Duodenal mucosa (tissue), 2 donors: ENCODE data around the gene CFAP58.

Experiments
- H3K27ac ChIP-seq: one replicate; pipeline ENCODE4 v1.7.0; 2013; ENCODE audit warnings: low read depth, low read length
- H3K27me3 ChIP-seq, 2 donors: one replicate each; pipeline ENCODE4 v1.7.0; 2013; ENCODE audit warnings: low read length in 2 of 2, control low read depth in 1 of 2; ENCODE audit not compliant: insufficient read depth in 2 of 2, control insufficient read depth in 1 of 2
- H3K36me3 ChIP-seq, 2 donors: one replicate each; pipeline ENCODE4 v1.7.0; 2013; ENCODE audit warnings: low read length in 2 of 2, control low read depth in 1 of 2; ENCODE audit not compliant: insufficient read depth in 2 of 2, control insufficient read depth in 1 of 2
- H3K4me1 ChIP-seq, 2 donors: one replicate each; pipeline ENCODE4 v1.7.0; 2013; ENCODE audit warnings: low read length in 2 of 2, control low read depth in 1 of 2; ENCODE audit not compliant: insufficient read depth in 2 of 2, control insufficient read depth in 1 of 2
- H3K4me3 ChIP-seq, 2 donors: one replicate each; pipeline ENCODE4 v1.7.0; 2013; ENCODE audit warnings: low read length in 2 of 2, low read depth in 1 of 2
- H3K9ac ChIP-seq, 2 donors: one replicate each; pipeline ENCODE4 v1.7.0; 2013; ENCODE audit warnings: low read length in 2 of 2, low read depth in 1 of 2
- H3K9me3 ChIP-seq, 2 donors: one replicate each; pipeline ENCODE4 v1.7.0; 2013; ENCODE audit warnings: low read length in 2 of 2, control low read depth in 1 of 2; ENCODE audit not compliant: control insufficient read depth in 1 of 2

The CFAP58 gene

GRCh38 chr10:104322416-104322782 lies 31.2 kb upstream of the CFAP58 start:
- H3K9ac ChIP-seq = no peak overlapping the region
- H3K27me3 ChIP-seq = no peaks in the 10 kb centered on the region
- no peak overlapping the region for H3K4me3 ChIP-seq
- H3K4me1 ChIP-seq = peaks cover 57 to 58% of the 10 kb centered on the region in 2 donors
- no peak overlapping the region for H3K27ac ChIP-seq
- H3K9me3 ChIP-seq = no peaks in the 10 kb centered on the region
- H3K36me3 ChIP-seq = no peaks in the 10 kb centered on the region

GRCh38 chr10:104323085-104323484 lies 30.5 kb upstream of the CFAP58 start:
- H3K27me3 ChIP-seq = no peaks in the 10 kb centered on the region
- no peak overlapping the region for H3K27ac ChIP-seq
- H3K9ac ChIP-seq = no peak overlapping the region
- H3K4me1 ChIP-seq = peaks cover 61 to 65% of the 10 kb centered on the region in 2 donors
- H3K4me3 ChIP-seq = no peak overlapping the region
- no peaks in the 10 kb centered on the region for H3K36me3 ChIP-seq
- H3K9me3 ChIP-seq = no peaks in the 10 kb centered on the region

GRCh38 chr10:104323760-104324201 lies 29.9 kb upstream of the CFAP58 start:
- Histone ChIP-seq H3K4me3 (no peak overlapping the region), H3K27ac (no peak overlapping the region), H3K36me3 (no peaks in the 10 kb centered on the region), H3K27me3 (no peaks in the 10 kb centered on the region), H3K4me1 (peaks cover 68 to 69% of the 10 kb centered on the region in 2 donors), H3K9ac (no peak overlapping the region), H3K9me3 (no peaks in the 10 kb centered on the region)

GRCh38 chr10:104324221-104324686 lies 29.4 kb upstream of the CFAP58 start:
- H3K4me1 ChIP-seq = peaks cover 73% of the 10 kb centered on the region in 2 donors
- no peaks in the 10 kb centered on the region for H3K36me3 ChIP-seq
- H3K27ac ChIP-seq = no peak overlapping the region
- no peak overlapping the region for H3K9ac ChIP-seq
- no peaks in the 10 kb centered on the region for H3K27me3 ChIP-seq
- H3K9me3 ChIP-seq = no peaks in the 10 kb centered on the region
- H3K4me3 ChIP-seq = no peak overlapping the region

GRCh38 chr10:104324931-104325330 lies 28.7 kb upstream of the CFAP58 start:
- Histone ChIP-seq H3K27ac (no peak overlapping the region), H3K9me3 (no peaks in the 10 kb centered on the region), H3K27me3 (no peaks in the 10 kb centered on the region), H3K36me3 (no peaks in the 10 kb centered on the region), H3K4me3 (no peak overlapping the region), H3K9ac (no peak overlapping the region), H3K4me1 (peaks cover 80% of the 10 kb centered on the region in 2 donors)

GRCh38 chr10:104325436-104326435 lies 27.9 kb upstream of the CFAP58 start:
- Histone ChIP-seq H3K27me3 (no peaks in the 10 kb centered on the region), H3K9ac (no peak overlapping the region), H3K36me3 (no peaks in the 10 kb centered on the region), H3K27ac (no peak overlapping the region), H3K4me3 (peak overlapping the region in 1 of 2 donors; percentile 40), H3K9me3 (no peaks in the 10 kb centered on the region), H3K4me1 (peaks cover 88% of the 10 kb centered on the region in 2 donors)

- Histone ChIP-seq H3K27ac (no peak overlapping the region), H3K4me3 (no peak overlapping the region), H3K27me3 (no peaks in the 10 kb centered on the region), H3K9me3 (no peaks in the 10 kb centered on the region), H3K36me3 (no peaks in the 10 kb centered on the region), H3K9ac (no peak overlapping the region), H3K4me1 (peaks cover 91 to 94% of the 10 kb centered on the region in 2 donors)
Observed at GRCh38 chr10:104326991-104327610, 26.5 kb upstream of the CFAP58 start.

GRCh38 chr10:104327745-104328645 lies 25.6 kb upstream of the CFAP58 start:
- Histone ChIP-seq H3K27me3 (no peaks in the 10 kb centered on the region), H3K9me3 (no peaks in the 10 kb centered on the region), H3K9ac (peak overlapping the region in 1 of 2 donors; percentile 6), H3K36me3 (no peaks in the 10 kb centered on the region), H3K4me1 (peaks cover 87 to 90% of the 10 kb centered on the region in 2 donors), H3K4me3 (peak overlapping the region in 1 of 2 donors; percentile 20), H3K27ac (peak overlapping the region; percentile 68)

- Histone ChIP-seq H3K27me3 (no peaks in the 10 kb centered on the region), H3K4me1 (peaks cover 88% of the 10 kb centered on the region in 2 donors), H3K9me3 (no peaks in the 10 kb centered on the region), H3K27ac (peak overlapping the region; percentile 68), H3K9ac (peak overlapping the region; percentile 6 to 24), H3K4me3 (peak overlapping the region; percentile 20 to 30), H3K36me3 (no peaks in the 10 kb centered on the region)
Observed at GRCh38 chr10:104328646-104328895, 25.1 kb upstream of the CFAP58 start.
